ENCODE data around the gene MAN1C1.
"Not testable (repeated sequence)": the region's sequence is repeated elsewhere in the genome, so short reads cannot be mapped to it uniquely, and the experiment has no call there.

DNA sequence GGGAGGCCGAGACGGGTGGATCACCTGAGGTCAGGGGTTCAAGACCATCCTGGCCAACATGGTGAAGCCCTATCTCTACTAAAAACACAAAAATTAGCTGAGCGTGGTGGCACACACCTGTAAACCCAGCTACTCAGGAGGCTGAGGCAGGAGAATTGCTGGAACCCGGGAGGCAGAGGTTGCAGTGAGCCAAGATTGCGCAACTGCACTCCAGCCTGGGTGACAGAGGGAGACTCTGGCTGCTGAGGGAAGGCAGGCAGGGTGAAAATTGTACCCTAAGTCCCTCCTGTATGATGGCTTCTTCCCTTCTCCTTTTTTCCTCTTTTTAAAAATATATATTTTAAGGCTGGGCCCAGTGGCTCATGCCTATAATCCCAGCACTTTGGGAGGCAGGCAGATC lies 19.9 kb upstream of the MAN1C1 start:
- TF ChIP-seq, protein P1, sequence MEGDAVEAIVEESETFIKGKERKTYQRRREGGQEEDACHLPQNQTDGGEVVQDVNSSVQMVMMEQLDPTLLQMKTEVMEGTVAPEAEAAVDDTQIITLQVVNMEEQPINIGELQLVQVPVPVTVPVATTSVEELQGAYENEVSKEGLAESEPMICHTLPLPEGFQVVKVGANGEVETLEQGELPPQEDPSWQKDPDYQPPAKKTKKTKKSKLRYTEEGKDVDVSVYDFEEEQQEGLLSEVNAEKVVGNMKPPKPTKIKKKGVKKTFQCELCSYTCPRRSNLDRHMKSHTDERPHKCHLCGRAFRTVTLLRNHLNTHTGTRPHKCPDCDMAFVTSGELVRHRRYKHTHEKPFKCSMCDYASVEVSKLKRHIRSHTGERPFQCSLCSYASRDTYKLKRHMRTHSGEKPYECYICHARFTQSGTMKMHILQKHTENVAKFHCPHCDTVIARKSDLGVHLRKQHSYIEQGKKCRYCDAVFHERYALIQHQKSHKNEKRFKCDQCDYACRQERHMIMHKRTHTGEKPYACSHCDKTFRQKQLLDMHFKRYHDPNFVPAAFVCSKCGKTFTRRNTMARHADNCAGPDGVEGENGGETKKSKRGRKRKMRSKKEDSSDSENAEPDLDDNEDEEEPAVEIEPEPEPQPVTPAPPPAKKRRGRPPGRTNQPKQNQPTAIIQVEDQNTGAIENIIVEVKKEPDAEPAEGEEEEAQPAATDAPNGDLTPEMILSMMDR (IDR thresholded peaks at IDR 0.05): not testable (repeated sequence)
- not testable (repeated sequence) for TF ChIP-seq POLR2A (IDR thresholded peaks at IDR 0.05)

Data from uterus (tissue), 2 donors.